ENCODE data around the gene ARFRP1. TPM values are rescaled to one million over a fixed set of nuclear protein-coding genes. Genes with fewer than 3 reads are reported as not detected.

The ARFRP1 gene
- total and polyA plus RNA-seq, 2 experiments from 2014 or later = 16.7 to 24.6 TPM

- H3K27me3 Mint-ChIP-seq (ENCODE audit: insufficient read depth, low read depth, poor library complexity) = peaks cover 3% of the 10 kb centered on the region
- H4K20me1 ChIP-seq (replicated peaks; ENCODE audit: insufficient read depth) = no peaks in the 10 kb centered on the region
- DNase-seq (ENCODE audit: low spot score) = no peak
- no peak overlapping the region for H3K4me2 ChIP-seq
- no peak overlapping the region for H3K4me3 ChIP-seq
- ATAC-seq = no peak
- H3K79me2 ChIP-seq (replicated peaks; ENCODE audit: insufficient read depth) = no peaks in the 10 kb centered on the region
- H3K36me3 Mint-ChIP-seq (ENCODE audit: low read depth) = peaks cover 8% of the 10 kb centered on the region
- no peaks in the 10 kb centered on the region for H3K36me3 ChIP-seq (ENCODE audit: insufficient read depth)
- H3K4me1 Mint-ChIP-seq = peaks cover 2% of the 10 kb centered on the region; the same call in 2 of the 3 replicates
- no peaks in the 10 kb centered on the region for H3K9me2 ChIP-seq (ENCODE audit: insufficient read depth)
- no peak overlapping the region for H2AFZ ChIP-seq
- H3K27ac ChIP-seq (ENCODE audit: low read depth) = no peak overlapping the region
- H3K9me3 Mint-ChIP-seq = no peaks in the 10 kb centered on the region; the same call in 2 of the 3 replicates
- H3K4me3 Mint-ChIP-seq = no peak overlapping the region
- H3K27me3 ChIP-seq (ENCODE audit: insufficient read depth) = no peaks in the 10 kb centered on the region
- H3F3A ChIP-seq (replicated peaks; ENCODE audit: low read depth) = peaks cover 22% of the 10 kb centered on the region
- peaks cover 6% of the 10 kb centered on the region; the same call in 1 of the 2 replicates for H3K4me1 ChIP-seq (ENCODE audit: insufficient read depth)
- no peak overlapping the region; the same call in 1 of the 2 replicates for H3K27ac Mint-ChIP-seq
- TF ChIP-seq EZH2 (IDR thresholded peaks at IDR 0.05; ENCODE audit: low read depth, unreplicated experiment) (no peak), ZNF114 (CRISPR knock-in tag; IDR thresholded peaks at IDR 0.05) (no peak), NANOG (IDR thresholded peaks at IDR 0.05; ENCODE audit: borderline replicate concordance) (no peak), ETS1 (IDR thresholded peaks at IDR 0.05) (no peak), JUNB (IDR thresholded peaks at IDR 0.05; ENCODE audit: unreplicated experiment) (no peak), STAT1 (IDR thresholded peaks at IDR 0.05; ENCODE audit: unreplicated experiment) (no peak)
- TF ChIP-seq, protein P1, sequence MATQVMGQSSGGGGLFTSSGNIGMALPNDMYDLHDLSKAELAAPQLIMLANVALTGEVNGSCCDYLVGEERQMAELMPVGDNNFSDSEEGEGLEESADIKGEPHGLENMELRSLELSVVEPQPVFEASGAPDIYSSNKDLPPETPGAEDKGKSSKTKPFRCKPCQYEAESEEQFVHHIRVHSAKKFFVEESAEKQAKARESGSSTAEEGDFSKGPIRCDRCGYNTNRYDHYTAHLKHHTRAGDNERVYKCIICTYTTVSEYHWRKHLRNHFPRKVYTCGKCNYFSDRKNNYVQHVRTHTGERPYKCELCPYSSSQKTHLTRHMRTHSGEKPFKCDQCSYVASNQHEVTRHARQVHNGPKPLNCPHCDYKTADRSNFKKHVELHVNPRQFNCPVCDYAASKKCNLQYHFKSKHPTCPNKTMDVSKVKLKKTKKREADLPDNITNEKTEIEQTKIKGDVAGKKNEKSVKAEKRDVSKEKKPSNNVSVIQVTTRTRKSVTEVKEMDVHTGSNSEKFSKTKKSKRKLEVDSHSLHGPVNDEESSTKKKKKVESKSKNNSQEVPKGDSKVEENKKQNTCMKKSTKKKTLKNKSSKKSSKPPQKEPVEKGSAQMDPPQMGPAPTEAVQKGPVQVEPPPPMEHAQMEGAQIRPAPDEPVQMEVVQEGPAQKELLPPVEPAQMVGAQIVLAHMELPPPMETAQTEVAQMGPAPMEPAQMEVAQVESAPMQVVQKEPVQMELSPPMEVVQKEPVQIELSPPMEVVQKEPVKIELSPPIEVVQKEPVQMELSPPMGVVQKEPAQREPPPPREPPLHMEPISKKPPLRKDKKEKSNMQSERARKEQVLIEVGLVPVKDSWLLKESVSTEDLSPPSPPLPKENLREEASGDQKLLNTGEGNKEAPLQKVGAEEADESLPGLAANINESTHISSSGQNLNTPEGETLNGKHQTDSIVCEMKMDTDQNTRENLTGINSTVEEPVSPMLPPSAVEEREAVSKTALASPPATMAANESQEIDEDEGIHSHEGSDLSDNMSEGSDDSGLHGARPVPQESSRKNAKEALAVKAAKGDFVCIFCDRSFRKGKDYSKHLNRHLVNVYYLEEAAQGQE (IDR thresholded peaks at IDR 0.05; ENCODE audit: unreplicated experiment) = no peak
These were observed 38.4 kb upstream of the ARFRP1 start for GRCh38 chr20:63745961-63746731.

GRCh38 chr20:63745424-63745805, 37.6 kb upstream of the ARFRP1 start:
- Histone ChIP-seq H3K4me1 (ENCODE audit: insufficient read depth) (peaks cover 7% of the 10 kb centered on the region; the same call in 1 of the 2 replicates), H3F3A (replicated peaks; ENCODE audit: low read depth) (peaks cover 19% of the 10 kb centered on the region; the same call in 1 of the 2 replicates), H3K27me3 (ENCODE audit: insufficient read depth) (no peaks in the 10 kb centered on the region), H3K9me2 (ENCODE audit: insufficient read depth) (no peaks in the 10 kb centered on the region), H3K36me3 (ENCODE audit: insufficient read depth) (no peaks in the 10 kb centered on the region), H3K4me2 (no peak overlapping the region), H4K20me1 (replicated peaks; ENCODE audit: insufficient read depth) (no peaks in the 10 kb centered on the region), H2AFZ (no peak overlapping the region), H3K27ac (ENCODE audit: low read depth) (no peak overlapping the region), H3K4me3 (no peak overlapping the region), H3K79me2 (replicated peaks; ENCODE audit: insufficient read depth) (no peaks in the 10 kb centered on the region)
- DNase-seq (ENCODE audit: low spot score) (no peak), ATAC-seq (no peak)
- no peak overlapping the region for H3K4me3 Mint-ChIP-seq
- peaks cover 3% of the 10 kb centered on the region for H3K27me3 Mint-ChIP-seq (ENCODE audit: insufficient read depth, low read depth, poor library complexity)
- H3K4me1 Mint-ChIP-seq = no peaks in the 10 kb centered on the region; the same call in 2 of the 3 replicates
- H3K27ac Mint-ChIP-seq = no peak overlapping the region
- H3K9me3 Mint-ChIP-seq = no peaks in the 10 kb centered on the region; the same call in 2 of the 3 replicates
- peaks cover 8% of the 10 kb centered on the region for H3K36me3 Mint-ChIP-seq (ENCODE audit: low read depth)
- TF ChIP-seq CREB1 (CRISPR knock-in tag; IDR thresholded peaks at IDR 0.05; ENCODE audit: low read depth) (no peak), STAT1 (IDR thresholded peaks at IDR 0.05; ENCODE audit: unreplicated experiment) (no peak), POLR2AphosphoS5 (IDR thresholded peaks at IDR 0.05; ENCODE audit: low read depth) (no peak), ZNF114 (CRISPR knock-in tag; IDR thresholded peaks at IDR 0.05) (no peak), JUNB (IDR thresholded peaks at IDR 0.05; ENCODE audit: unreplicated experiment) (no peak), EZH2phosphoT487 (IDR thresholded peaks at IDR 0.05; ENCODE audit: unreplicated experiment) (no peak), NANOG (IDR thresholded peaks at IDR 0.05; ENCODE audit: borderline replicate concordance) (no peak)
- TF ChIP-seq, protein P2, sequence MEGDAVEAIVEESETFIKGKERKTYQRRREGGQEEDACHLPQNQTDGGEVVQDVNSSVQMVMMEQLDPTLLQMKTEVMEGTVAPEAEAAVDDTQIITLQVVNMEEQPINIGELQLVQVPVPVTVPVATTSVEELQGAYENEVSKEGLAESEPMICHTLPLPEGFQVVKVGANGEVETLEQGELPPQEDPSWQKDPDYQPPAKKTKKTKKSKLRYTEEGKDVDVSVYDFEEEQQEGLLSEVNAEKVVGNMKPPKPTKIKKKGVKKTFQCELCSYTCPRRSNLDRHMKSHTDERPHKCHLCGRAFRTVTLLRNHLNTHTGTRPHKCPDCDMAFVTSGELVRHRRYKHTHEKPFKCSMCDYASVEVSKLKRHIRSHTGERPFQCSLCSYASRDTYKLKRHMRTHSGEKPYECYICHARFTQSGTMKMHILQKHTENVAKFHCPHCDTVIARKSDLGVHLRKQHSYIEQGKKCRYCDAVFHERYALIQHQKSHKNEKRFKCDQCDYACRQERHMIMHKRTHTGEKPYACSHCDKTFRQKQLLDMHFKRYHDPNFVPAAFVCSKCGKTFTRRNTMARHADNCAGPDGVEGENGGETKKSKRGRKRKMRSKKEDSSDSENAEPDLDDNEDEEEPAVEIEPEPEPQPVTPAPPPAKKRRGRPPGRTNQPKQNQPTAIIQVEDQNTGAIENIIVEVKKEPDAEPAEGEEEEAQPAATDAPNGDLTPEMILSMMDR (conservative IDR thresholded peaks at IDR 0.05; ENCODE audit: low read depth in 2 of 2) = no peak
